NCI-H2107 (cell line): ENCODE data around the gene RFX8.
"Not testable (repeated sequence)": the region's sequence is repeated elsewhere in the genome, so short reads cannot be mapped to it uniquely, and the experiment has no call there.

Source experiments
- DNase-seq: peaks from one replicate; lab custom pipeline; 2025; lab: John Stamatoyannopoulos, UW

The RFX8 gene

DNA sequence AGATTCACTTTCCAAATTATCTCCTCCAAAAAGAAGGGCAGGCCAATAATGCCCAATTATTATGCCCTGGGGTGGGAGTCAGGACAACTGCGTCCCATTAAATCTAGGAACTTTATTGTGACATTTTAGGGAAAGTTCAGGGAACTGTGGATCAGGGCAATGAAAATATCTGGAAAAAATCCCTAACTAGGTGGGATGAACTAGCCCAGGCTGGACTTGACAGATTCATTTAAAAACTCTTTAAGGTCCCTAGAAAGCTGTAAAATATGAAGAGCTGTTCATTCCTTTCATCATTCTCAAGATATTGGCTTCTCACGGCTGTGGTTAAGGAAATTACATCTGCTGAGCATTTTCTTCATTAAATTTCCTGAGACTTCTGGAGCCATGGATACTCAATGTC lies 95.8 kb downstream of the RFX8 start:
- no peak for DNase-seq

DNA sequence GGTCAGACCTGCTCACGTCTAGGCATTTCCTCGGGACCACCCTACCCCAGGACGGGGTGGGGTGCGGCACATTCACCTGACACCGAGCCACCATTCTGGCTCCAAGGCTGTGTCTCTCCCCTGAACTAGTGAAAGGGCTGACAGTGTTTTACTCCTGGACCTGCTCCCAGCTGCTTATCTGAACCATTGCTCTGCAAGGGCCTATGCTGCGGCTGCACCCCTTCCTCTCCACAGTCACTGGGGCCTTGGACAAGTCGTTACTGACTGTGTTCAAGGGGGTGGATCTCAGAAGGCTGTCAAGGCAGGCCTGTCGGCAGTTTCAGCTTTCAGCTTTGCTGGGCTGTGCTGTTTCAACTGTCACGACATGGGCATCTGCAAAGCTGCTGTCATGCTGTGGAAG lies 99.3 kb downstream of the RFX8 start:
- no peak for DNase-seq

DNA sequence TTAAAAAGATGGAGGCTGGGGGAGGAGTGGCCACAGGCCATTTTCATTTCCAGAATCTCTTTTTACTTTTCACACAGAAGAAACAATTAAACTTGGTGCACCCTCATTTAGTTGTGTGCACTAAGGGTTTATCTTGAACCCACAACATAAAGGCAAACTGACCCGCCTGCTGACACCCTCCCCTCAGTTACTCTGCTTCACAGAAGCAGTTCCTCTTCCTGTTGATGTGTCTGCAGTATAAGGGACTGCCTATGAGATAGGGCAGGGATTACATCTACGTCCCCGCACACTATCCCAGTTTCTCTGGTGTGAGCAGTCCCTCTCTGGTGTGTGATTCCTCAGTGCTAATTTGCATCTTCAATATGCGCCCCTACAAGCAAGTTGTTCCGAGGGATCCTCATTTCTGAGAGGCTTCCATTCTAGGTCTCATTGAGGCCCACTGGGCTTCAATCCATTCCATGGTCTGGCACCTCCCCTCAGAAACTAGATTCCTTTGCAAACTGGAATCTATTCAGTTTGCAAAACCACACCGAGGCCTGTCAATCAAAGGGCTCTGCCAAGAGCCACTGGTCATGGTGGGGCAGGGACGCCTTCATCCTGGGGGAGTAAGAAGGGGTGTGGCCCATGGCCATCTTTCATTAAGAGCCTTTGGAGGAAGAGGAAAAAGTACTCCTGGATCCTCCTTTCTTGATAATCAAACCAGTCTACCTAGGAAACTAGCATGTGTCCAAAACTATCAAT lies 99.9 kb downstream of the RFX8 start:
- no peak for DNase-seq

DNA sequence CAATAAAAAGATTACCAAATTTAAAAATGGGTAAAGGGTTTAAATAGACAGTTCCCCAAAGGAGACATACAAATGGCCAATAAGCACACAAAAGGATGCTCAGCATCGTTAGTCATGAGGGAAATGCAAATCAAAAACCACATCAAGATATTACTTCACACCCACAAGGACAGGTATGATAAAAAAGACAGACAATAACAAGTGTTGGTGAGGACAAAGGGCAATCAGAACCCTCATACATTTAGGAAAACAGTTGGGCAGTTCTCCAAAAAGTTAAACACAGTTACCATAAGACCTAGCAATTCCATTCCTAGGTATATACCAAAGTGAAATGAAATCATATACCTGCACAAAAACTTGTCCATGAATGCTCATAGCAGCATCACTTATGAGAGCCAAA lies 102.1 kb downstream of the RFX8 start:
- no peak for DNase-seq

DNA sequence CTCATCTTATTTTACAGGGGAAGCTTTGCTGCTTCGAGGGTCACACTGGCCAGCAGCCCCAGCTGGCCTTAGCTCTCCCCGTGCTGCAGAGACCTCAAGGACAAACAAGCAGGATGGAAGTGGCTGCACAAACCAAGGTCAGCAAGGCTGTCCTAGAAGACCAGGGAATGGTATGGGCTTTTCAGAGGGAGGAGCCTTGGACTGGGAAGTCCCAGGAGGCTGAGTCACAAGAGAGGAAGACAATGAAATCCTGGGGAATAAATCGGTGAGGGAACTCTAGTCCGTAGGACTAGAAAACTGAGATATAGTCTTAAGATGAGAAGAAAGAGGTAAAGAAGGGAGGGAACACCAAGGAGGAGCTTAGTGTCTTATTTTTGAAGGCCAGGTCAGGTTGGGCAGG lies 103.3 kb downstream of the RFX8 start:
- no peak for DNase-seq

DNA sequence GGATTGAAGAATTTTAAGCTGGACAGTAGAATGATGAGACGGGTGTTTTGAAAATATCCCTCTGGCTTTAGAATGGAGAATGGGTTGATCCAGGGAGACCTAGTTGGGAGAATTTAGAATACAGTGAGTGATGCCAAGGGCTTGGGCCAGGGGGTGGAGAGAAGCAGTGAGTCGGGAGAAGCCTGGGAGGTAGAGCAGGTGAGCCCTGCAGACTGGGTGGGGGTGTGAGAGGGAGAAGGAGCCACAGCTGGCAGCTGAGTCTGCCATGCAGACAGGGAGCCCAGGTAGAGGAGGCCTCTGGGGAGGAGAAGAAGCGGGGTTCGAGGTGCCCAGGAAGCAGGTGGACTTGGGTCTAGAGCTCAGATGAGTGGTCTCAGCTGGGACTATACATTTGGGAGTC lies 105.8 kb downstream of the RFX8 start:
- DNase-seq = no peak

DNA sequence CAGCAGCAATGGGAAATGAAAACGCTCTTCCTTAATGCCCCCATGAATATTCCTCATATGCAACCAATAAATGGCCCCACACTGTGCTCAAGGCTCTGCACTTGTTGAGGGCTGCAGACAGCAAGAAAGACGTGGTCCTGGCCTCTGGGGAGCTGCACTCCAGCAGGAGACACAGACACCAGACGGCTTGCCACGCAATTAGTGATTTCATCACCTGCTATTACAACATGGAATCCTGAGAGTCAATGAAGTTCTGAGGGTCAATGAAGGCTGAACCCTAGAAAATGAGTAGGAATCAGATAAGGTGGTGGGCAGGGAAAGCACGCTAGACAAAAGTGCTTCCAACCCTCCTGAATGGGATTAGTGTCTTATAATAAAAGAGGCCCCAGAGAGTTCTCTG lies 106.5 kb downstream of the RFX8 start:
- no peak for DNase-seq

DNA sequence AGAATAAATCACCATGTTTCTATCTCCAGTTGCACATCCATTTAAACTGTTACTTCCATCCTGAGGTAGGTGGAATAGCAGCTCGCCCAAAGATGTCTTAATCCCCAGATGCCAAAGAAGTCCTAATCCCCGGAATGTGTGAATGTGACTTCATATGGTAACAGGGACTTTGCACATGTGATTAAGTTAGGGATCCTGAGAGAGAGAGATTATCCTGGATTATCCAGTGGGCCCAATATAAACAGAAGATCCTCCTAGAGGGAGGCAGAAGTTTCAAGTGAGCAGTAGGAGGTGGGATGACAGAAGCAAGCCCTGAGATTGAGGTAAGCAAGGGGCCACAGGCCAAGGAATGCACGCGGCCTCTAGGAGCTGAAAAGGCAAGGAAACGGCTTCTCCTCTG lies 107.4 kb downstream of the RFX8 start:
- DNase-seq = no peak

DNA sequence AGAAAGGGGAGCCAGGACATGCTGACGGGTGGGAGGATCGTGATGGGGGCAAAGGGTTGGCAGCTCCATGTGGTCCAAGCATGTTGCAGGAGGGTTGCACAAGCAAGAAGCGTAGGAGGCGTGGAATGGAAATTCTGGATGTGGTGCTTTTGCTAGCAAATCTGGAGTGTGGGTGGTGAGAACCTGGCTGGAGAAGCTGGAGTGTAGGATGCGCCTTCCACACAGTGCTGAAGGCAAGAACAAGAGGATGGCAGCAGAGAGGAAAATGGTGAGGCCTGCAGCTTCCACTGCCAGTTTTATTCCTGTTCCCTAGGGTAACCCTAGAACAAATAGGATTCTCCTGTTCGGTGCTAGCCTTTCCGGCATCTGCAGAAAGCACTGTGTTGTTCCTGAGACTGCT lies 110.0 kb downstream of the RFX8 start:
- DNase-seq = no peak

DNA sequence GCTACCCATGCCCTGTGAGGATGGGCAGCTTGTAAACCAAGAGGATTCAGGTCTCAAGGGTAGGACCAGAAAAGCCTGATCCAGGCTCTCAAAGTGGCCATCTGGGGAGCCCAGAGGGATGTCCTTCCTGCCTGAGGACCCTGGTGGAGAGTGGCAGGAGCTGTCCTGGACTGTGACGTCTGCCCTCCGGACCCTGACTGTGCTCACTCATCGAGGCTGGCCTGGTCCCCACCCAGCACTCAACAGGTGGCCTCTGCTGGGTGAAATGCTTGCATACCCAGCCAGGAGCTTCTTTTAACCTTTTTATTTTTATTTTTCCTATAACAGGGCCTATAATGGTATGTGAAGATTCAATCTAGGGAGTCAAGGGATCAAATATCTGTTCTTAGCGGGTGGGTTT lies 112.1 kb downstream of the RFX8 start:
- DNase-seq = no peak

DNA sequence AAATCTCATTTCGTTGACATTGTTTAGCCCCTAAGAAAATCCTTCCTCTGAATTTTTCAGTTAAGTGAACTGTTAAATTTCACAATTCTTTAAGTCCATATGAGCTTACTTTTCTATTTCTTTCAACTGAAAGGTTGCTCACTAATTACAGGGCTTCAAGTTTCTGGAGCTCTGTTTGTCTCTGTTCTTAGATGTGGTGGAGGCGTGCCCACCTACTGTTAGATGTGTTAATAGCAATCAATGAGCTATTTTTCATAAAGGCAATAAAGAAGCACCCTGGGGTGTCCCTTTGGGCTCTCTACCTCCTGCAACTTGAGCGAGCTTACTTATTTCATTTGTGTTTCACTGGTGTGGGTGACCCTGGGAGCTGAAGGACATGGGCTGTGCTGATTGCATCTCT lies 112.6 kb downstream of the RFX8 start:
- DNase-seq = no peak

DNA sequence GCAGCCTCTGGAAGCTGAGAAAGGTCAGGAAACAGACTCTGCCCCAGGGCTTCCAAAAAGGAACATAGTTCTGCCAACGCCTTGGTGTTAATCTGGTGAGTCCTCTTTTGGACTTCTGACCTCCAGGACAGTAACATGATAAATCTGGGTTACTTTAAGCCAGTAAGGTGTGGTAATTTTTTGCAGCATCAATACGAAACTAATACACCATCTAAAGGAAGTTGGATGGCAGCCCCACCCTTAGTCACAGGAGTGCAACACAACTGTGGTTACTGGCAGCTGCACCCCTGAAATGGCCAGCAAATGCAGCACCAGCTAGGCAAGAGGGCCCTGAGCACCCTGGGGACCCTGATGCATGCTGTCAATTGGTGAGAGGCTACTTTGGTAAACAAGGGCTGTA lies 113.4 kb downstream of the RFX8 start:
- no peak for DNase-seq

DNA sequence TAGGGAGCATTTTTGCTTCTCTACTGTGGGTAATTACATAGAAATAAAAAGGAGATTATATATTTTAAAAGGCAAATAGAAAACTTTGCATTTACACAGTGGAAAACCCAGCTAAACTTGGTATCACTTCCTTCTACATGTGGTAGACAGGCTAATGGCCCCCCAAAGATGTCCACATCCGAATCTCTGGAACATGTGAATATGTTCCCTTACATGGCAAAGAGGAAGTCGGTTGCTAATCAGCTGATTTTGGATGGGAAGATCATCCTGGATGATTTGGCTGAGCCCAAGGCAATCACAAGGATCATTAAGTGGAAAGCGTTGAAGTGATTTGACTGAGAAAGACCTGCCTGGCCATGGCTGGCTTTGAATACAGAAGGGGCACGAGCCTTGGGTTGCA lies 113.8 kb downstream of the RFX8 start:
- DNase-seq = no peak

DNA sequence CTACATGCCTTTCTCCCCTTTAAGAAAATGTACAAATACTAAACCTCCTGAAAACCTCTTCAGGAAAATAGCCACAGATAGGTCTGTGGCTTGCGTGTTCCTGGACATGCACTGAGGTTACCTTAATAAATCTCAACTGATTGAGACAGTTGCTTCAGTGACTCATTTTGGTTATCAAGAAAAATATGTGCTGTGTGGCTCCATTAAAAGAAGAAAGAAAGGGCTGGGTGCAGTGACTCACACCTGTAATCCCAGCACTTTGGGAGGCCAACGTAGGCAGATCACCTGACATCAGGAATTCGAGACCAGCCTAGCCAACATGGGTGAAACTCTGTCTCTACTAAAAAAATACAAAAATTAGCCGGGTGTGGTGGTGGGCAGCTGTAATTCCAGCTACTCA lies 114.7 kb downstream of the RFX8 start:
- no peak for DNase-seq

DNA sequence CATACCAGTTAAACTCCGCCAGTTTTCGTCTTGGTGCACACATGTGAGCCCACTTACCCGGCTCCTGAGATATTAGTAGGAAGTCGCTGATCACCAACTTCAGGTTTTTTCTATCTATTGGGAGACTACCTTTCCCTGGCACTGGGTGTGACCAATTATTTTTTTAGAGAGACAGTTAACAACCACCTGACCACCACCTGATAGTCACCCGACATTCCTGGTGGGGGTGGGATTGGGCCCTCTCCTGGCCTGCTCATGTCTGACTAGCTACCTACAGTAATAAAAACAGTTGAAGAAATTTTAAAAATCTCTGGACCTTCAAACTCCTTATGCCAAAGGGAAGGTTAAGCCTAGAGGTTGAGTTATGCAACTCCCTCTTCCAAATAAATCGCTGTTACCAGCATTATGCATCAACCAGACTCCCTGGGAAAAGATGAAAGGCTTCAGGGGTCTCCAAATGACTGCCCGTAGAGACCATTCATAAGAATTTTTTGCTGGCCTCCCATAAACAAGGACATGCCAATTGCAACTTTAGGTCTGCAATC lies 115.4 kb downstream of the RFX8 start:
- DNase-seq = no peak

DNA sequence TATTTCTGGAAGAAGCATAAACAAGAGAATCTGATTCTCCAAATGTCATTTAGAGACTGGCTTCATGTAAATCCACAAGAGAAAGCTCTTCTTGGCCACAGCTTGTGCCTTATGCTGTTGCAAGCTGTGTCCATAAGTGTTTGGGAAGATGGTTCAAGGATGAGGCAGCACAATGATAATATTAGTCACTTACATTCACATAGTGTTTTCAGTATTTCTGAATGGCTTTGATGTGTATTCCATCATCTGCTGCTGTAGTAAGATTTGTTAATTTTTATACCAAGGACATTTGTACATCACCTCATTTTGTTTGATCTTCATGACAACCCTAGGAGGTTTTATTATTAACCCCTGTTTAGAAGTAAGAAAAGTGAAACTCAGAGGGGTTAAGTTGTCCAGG lies 117.5 kb downstream of the RFX8 start:
- DNase-seq = no peak

DNA sequence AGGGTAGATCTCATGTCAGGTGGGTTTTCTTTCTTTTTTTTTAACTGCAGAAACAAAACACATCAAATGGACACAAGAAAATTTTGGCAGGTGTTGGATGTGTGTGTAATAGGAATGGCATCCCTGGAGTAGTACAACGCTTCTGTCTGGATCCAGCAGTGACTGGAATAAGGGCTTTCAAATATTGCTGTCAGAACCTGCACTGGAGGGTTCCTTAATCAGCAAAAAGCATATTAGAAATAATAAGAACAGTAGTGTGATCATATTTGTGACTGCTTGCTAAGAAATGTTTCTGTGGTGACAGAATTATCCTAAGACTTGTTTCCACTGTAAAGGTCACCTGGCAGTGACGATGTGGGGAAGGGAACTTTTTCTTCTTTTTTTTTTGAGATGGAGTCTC lies 118.4 kb downstream of the RFX8 start:
- DNase-seq = no peak

DNA sequence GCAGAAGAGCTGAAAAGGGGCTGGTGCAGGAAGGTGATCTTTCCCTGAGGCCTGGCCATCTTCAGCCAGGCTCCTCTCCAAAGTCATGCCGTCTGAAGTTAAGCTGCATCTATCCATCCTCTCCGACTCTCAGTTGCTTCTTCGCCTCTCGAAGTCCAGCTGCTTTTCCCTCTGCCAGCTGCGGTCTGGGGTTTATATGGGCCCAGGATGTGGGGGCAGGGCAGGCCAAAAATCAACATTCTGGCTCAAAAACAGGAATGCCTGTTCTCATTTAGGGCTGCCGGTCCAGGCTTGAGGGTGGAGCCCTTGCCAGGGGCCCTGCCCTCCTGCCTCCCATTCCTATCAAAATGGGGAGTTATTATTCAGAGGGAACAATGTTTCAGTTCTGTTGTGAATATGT lies 118.9 kb downstream of the RFX8 start:
- no peak for DNase-seq

DNA sequence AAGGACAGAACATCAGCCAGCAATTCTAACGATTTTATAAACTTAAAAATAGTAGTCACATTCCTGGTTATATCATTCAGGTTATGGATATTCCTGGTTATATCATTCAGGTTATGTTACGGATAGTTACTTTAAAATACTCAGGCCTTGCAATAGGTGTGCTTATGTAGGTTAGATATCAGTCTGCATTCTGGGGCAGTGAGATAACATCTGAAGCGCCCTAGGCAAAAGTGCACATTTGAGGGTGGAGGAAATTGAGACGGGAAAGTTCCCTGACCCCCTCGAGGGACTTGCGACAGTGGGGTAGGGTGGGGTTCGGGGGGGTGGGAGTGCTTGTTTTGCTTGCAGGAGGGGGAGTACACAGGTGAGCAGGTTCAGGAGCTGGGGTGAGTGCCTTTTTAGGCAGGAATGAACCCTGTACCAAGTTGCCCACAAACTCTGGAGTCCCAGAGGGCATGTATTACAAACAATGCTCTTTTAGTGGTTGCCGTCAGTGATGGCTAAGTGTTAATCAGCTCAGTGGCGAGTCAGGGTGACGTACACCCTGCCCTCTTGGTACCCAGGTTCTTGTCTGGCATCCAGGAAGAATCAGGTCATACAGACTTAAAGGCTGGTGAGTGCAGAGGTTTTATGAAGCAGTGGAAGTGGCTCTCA lies 119.4 kb downstream of the RFX8 start:
- no peak for DNase-seq

DNA sequence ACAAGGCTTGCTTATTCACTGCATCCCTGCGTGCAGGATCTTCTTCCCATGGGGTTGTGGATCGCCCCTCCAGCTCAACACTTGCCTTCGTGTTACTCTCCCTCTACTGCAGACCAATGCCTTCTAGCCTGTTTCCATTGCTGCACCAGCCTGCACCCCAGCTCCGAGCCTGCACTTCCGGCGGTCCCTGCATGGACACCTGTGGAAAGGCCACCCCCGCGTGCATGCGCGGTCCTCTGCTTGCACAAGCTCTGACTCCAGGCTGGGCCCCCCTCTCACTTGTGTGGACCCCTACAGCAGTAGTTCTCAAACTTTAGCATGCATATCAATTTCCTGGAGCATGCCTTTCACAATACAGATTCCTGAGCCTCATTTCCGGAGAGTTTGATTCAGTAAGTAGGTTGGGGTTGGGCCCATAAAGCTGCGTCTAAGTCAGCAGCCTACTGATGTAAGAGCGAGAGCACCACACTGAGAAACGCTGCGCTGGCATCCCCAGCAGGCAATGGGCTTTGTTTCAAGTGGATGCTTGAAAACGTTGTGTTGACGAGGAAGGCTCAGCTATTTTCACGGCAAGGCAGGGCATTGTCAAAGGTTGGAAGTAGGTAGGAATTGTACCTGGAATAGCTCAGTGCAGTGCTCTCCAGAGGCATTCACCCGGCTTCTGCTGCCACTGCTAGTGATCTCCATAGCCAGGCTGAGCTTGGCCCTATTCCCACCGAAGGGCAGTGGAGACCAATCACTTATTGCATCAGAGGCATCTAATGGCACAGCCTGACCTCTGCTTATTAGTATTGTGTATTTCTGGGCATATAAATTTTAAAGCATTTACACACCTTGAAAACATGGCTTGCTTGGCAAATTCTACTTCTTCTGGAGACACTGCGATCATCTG lies 120.2 kb downstream of the RFX8 start:
- no peak for DNase-seq

DNA sequence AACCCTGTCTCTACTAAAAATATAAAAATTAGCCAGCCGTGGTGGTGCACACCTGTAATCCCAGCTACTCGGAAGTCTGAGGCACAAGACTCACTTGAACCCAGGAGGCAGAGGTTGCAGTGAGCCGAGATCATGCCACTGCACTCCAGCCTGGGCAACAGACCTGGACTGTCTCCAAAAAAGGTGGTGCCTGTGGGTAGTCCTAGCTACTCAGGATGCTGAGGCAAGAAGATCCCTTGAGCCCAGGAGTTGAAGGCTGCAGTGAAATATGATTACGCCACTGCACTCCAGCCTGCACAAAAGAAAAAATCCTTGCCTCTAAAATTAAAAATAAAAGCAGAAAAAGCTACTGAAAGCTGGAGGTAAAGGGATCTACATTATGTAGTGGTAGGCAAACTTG lies 122.3 kb downstream of the RFX8 start:
- not testable (repeated sequence) for DNase-seq

DNA sequence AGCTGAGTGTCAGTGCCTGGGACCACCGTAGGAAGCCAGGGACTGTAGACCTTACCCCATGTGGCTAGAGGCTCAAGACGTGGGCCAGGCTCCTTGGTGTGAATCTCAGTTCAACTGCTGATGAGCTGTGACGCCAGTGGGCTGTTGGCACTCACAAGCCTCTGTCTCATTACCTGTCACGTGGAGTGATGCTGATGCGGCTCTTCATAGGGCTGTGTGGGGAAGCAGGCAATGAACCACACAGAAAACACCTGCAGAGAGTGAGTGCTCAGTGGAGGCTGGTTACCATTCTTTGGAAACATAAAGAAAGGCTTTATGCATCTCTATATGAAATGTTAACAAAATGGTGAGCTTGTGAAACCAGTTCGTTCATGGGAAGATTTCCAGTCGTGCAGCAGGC lies 123.7 kb downstream of the RFX8 start:
- DNase-seq = no peak
